GM18499 (cell line): ENCODE results near the gene MRLN.

Source experiments
- ATAC-seq: cut with Tn5 transposase; IDR thresholded peaks from one replicate; pipeline ENCODE4 v1.9.1; 2021; ENCODE audit warnings: moderate number of reproducible peaks; ENCODE audit not compliant: insufficient read depth, unreplicated experiment

Gene MRLN

GRCh38 chr10:59706851-59707797, 46.1 kb downstream of the MRLN start:
- no peak for ATAC-seq

GRCh38 chr10:59705931-59706330, 47.3 kb downstream of the MRLN start:
- no peak for ATAC-seq

DNA sequence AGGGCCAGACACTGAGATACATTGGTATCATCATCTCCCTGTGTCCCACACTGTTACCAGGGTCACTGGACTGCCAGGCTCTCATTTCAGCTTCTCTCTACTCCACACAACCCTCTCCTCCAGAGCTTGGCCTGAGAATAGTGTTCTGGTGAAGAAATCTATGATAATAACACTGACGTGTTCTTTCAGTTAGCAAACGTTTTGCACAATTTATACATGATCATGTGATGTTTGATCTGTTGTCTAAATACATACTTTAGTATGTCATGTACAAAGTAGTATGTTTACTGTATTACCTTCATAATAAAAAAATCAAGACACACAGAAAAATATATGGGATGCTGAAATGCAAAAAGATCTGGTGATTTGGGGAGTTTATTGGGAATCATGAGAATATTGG, 48.6 kb downstream of the MRLN start:
- ATAC-seq: no peak

GRCh38 chr10:59702347-59702746, 50.9 kb downstream of the MRLN start:
- no peak for ATAC-seq

- ATAC-seq: no peak
Observed at GRCh38 chr10:59700709-59701108, 52.5 kb downstream of the MRLN start.

DNA sequence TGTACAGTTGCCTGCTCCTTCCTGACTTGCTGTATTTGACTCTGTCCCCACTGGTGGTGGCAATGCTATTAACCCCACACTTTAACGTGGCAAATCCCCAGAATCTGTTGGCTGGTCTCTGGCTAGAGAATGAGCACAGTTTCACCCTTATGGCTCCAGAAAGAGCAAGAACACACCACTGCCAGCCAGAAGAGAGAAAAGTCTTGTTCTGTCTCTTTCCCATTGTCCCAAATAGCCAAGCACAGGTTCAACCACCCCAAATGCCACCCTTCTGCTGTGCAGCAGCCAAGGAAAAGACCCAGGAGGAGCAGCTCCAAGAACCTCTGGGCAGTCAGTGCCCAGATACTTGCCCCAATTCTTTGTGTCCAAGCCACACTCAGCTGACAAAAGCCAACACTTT, 54.9 kb downstream of the MRLN start:
- no peak for ATAC-seq

GRCh38 chr10:59695637-59696036, 57.6 kb downstream of the MRLN start:
- ATAC-seq: no peak

GRCh38 chr10:59694936-59695335, 58.3 kb downstream of the MRLN start:
- ATAC-seq: no peak

DNA sequence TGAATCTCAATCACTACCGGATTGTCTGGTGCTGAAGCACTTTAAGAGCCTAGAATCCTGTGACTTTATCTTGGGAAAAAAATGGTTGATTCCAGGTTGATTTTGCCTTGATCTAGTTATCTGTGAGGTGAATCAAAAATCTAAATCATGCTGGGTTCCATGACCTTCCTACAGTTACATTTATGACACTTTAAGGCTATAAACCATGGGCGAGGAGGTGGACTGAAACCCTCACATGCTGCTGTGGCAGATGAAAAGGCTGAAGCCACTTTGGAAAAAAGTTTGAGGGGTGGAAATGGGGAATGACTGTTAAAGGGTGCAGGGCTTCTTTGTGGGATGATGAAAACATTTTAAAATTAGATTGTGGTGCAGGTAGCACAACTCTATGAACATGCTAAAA, 61.1 kb downstream of the MRLN start:
- ATAC-seq: no peak

- ATAC-seq: no peak
Observed at GRCh38 chr10:59688921-59689351, 64.3 kb downstream of the MRLN start.

- ATAC-seq: no peak
Observed at GRCh38 chr10:59687657-59688056, 65.6 kb downstream of the MRLN start.
